A549 (cell line): Measurements from ENCODE around the gene SERPINB8. TPM values are rescaled to one million over a fixed set of nuclear protein-coding genes. Genes with fewer than 3 reads are reported as not detected.
A peak's percentile ranks its signal among the peaks of the same experiment; 100 is the strongest.

Experiments used
- ATAC-seq, 2 experiments: fragments of 200-7000 bp in 1 of 2; fragments of >200 bp in 1 of 2; cut with Nextera tagmentation in 1 of 2; cut with Tn5 transposase in 1 of 2; 3 replicates each; pipeline versions ENCODE4 v1.8.0 to v1.9.1; 2018 to 2020; ENCODE audit warnings: mild to moderate bottlenecking in 1 of 2, moderate library complexity in 1 of 2
- CTCF ChIA-PET: fragments of 300-600 bp; sonication (Branson Sonifier 250); formaldehyde crosslinking; extraction: SDS; loops from one replicate; lab custom pipeline; 2021; ENCODE audit warnings: antibody characterized with exemption, inconsistent platforms; lab: Yijun Ruan, JAX
- POLR2A ChIA-PET: fragments of 350-600 bp; formaldehyde crosslinking; extraction: SDS; loops from one replicate; lab custom pipeline; 2021; ENCODE audit warnings: antibody characterized with exemption, inconsistent platforms; lab: Yijun Ruan, JAX
- DNase-seq, 2 experiments: peaks; one replicate each; pipeline versions ENCODE4 v3.0.0 to v3.0.0-alpha.2; 2011 to 2016; ENCODE audit warnings: low read depth in 1 of 2, low spot score in 1 of 2
- FAIRE-seq: peaks from 2 replicates; lab custom pipeline; 2011; peaks lifted over from hg19 to GRCh38; lab: Jason Lieb, UNC
- H3K27ac ChIP-seq, 2 experiments: fragments of >200 bp; sonication (Bioruptor Twin); formaldehyde crosslinking; 3 replicates each; pipeline ENCODE4 v1.5.1; 2016 to 2017
- H3K4me1 ChIP-seq: fragments of >200 bp; sonication (Bioruptor Twin); formaldehyde crosslinking; 3 replicates; pipeline ENCODE4 v1.6.1; 2016
- H3K4me2 ChIP-seq: fragments of >200 bp; sonication (Bioruptor Twin); formaldehyde crosslinking; 3 replicates; pipeline ENCODE4 v1.6.1; 2016
- H3K4me3 ChIP-seq: fragments of >200 bp; sonication (Bioruptor Twin); formaldehyde crosslinking; 3 replicates; pipeline ENCODE4 v1.5.1; 2016
- H3K9me3 ChIP-seq: fragments of >200 bp; sonication (Bioruptor Twin); formaldehyde crosslinking; 3 replicates; pipeline ENCODE4 v1.6.1; 2016
- BHLHE40 ChIP-seq: IDR thresholded peaks from 2 replicates; pipeline ENCODE4 v1.6.1; 2012; ENCODE audit warnings: low read depth, low read length, inconsistent platforms
- CBX2 ChIP-seq: fragments of 200-600 bp; sonication (generic); IDR thresholded peaks from 2 replicates; pipeline ENCODE4 v1.6.1; 2016; ENCODE audit warnings: low read depth, mild to moderate bottlenecking, borderline replicate concordance
- CBX8 ChIP-seq: fragments of 200-600 bp; sonication (generic); IDR thresholded peaks from 2 replicates; pipeline ENCODE4 v1.6.1; 2016
- CEBPB ChIP-seq, 2 experiments: fragments of >200 bp in 1 of 2; sonication (Bioruptor Twin) in 1 of 2; formaldehyde crosslinking in 1 of 2; IDR thresholded peaks; 2 replicates each; pipeline ENCODE4 v1.6.1; 2012 to 2016
- CHD2 ChIP-seq: fragments of 150-350 bp; IDR thresholded peaks from 2 replicates; pipeline ENCODE4 v1.6.1; 2014; ENCODE audit warnings: low read length; ENCODE audit not compliant: partially characterized antibody
- CTCF ChIP-seq: fragments of >200 bp; sonication (Bioruptor Twin); formaldehyde crosslinking; IDR thresholded peaks from 3 replicates; pipeline ENCODE4 v1.5.1; 2016
- E2F6 ChIP-seq: IDR thresholded peaks from 2 replicates; pipeline ENCODE4 v1.6.1; 2012; ENCODE audit warnings: low read depth, borderline replicate concordance
- EP300 ChIP-seq, 2 experiments: fragments of >200 bp; sonication (Bioruptor Twin); formaldehyde crosslinking; IDR thresholded peaks; 2 replicates in 1 of 2; 3 replicates in 1 of 2; pipeline ENCODE4 v1.6.1; 2016 to 2017
- ESRRA ChIP-seq: fragments of 150-350 bp; IDR thresholded peaks from 2 replicates; pipeline ENCODE4 v1.6.1; 2014; ENCODE audit warnings: mild to moderate bottlenecking, low read length, borderline replicate concordance
- HES2 ChIP-seq: fragments of >200 bp; sonication (Bioruptor Twin); formaldehyde crosslinking; IDR thresholded peaks from 2 replicates; pipeline ENCODE4 v1.6.1; 2016
- HOXA7 ChIP-seq: fragments of 250-450 bp; sonication (Bioruptor Pico); IDR thresholded peaks from 2 replicates; pipeline ENCODE4 v1.5.0; 2020; ENCODE audit warnings: mild to moderate bottlenecking, moderate library complexity
- HOXB13 ChIP-seq: fragments of 250-450 bp; sonication (Bioruptor Pico); IDR thresholded peaks from 2 replicates; pipeline ENCODE4 v1.5.0; 2020; ENCODE audit warnings: low read depth, mild to moderate bottlenecking, moderate library complexity
- JUN ChIP-seq, 2 experiments: fragments of >200 bp; sonication (Bioruptor Twin); formaldehyde crosslinking; IDR thresholded peaks; 2 replicates in 1 of 2; 3 replicates in 1 of 2; pipeline ENCODE4 v1.6.1; 2016 to 2017
- JUNB ChIP-seq: fragments of >200 bp; sonication (Bioruptor Twin); formaldehyde crosslinking; IDR thresholded peaks from 2 replicates; pipeline ENCODE4 v1.6.1; 2016
- KDM1A ChIP-seq: fragments of 200-600 bp; sonication (generic); IDR thresholded peaks from 2 replicates; pipeline ENCODE4 v1.6.1; 2016; ENCODE audit warnings: low read depth, mild to moderate bottlenecking
- MAFK ChIP-seq: fragments of 450-650 bp; IDR thresholded peaks from 2 replicates; pipeline ENCODE4 v1.6.1; 2014; ENCODE audit not compliant: partially characterized antibody
- MAX ChIP-seq: IDR thresholded peaks from 2 replicates; pipeline ENCODE4 v1.6.1; 2012
- MYC ChIP-seq: IDR thresholded peaks from 2 replicates; pipeline ENCODE4 v1.6.1; 2012; ENCODE audit warnings: mild to moderate bottlenecking, inconsistent platforms, low read length, improper control_type of control experiment, borderline replicate concordance
- NFE2L2 ChIP-seq: fragments of 150-350 bp; conservative IDR thresholded peaks from 2 replicates; pipeline ENCODE4 v1.6.1; 2014; ENCODE audit warnings: low read length
- POLR2A ChIP-seq: IDR thresholded peaks from 2 replicates; pipeline ENCODE4 v1.6.1; 2012; ENCODE audit warnings: mild to moderate bottlenecking, low read length
- RAD21 ChIP-seq, 2 experiments: fragments of >200 bp in 1 of 2; sonication (Bioruptor Twin) in 1 of 2; formaldehyde crosslinking in 1 of 2; IDR thresholded peaks in 1 of 2; conservative IDR thresholded peaks in 1 of 2; 2 replicates in 1 of 2; 3 replicates in 1 of 2; pipeline ENCODE4 v1.6.1; 2012 to 2018; ENCODE audit warnings: inconsistent platforms in 1 of 2
- RARB ChIP-seq: fragments of 250-450 bp; sonication (Bioruptor Pico); IDR thresholded peaks from 2 replicates; pipeline ENCODE4 v1.8.0; 2021; ENCODE audit warnings: mild to moderate bottlenecking, moderate library complexity
- SMC3 ChIP-seq: fragments of >200 bp; sonication (Bioruptor Twin); formaldehyde crosslinking; IDR thresholded peaks from 3 replicates; pipeline ENCODE4 v1.6.1; 2018; ENCODE audit warnings: inconsistent platforms
- SREBF2 ChIP-seq: fragments of 450-650 bp; IDR thresholded peaks from 2 replicates; pipeline ENCODE4 v1.6.1; 2014; ENCODE audit warnings: mild to moderate bottlenecking, moderate library complexity
- TFCP2L1 ChIP-seq: fragments of 250-450 bp; sonication (Bioruptor Pico); IDR thresholded peaks from 2 replicates; pipeline ENCODE4 v1.5.0; 2021; ENCODE audit warnings: mild to moderate bottlenecking
- ZFP36 ChIP-seq: fragments of 450-650 bp; IDR thresholded peaks from 2 replicates; pipeline ENCODE4 v1.6.1; 2014; ENCODE audit warnings: borderline replicate concordance; ENCODE audit not compliant: partially characterized antibody
- ZSCAN20 ChIP-seq: fragments of 250-450 bp; sonication (Bioruptor Pico); IDR thresholded peaks from 2 replicates; pipeline ENCODE4 v1.8.0; 2022; ENCODE audit warnings: mild to moderate bottlenecking, moderate library complexity
- WGBS: methylation state at CpG from one replicate; pipeline ENCODE4 v1.1.6; 2017; ENCODE audit errors: missing lambda C conversion rate; 5-methylcytosine and 5-hydroxymethylcytosine counted together
- polyA plus RNA-seq, 4 experiments: library from polyadenylated mRNA; depleted of rRNA in 3 of 4; stranded (reverse); fragments of >200 nt; fragmentation: RNase III in 1 of 4; extraction: RNeasy Plus Mini Kit Qiagen cat#74134 plus additional on column Dnase treatment in 1 of 4; gene quantifications; 2 replicates in 3 of 4; 3 replicates in 1 of 4; pipeline ENCODE4 v1.2.3, GENCODE V29; 2011 to 2017

SERPINB8 gene
- polyA plus RNA-seq, 2 of the 4 experiments (the other 2 are of a cell fraction) = 3.5 to 8.6 TPM

- DNase-seq = no peak
- H3K4me2 ChIP-seq = no peak overlapping the region
- no peaks in the 10 kb centered on the region for H3K9me3 ChIP-seq
- no peak for FAIRE-seq
- no peaks in the 10 kb centered on the region for H3K4me1 ChIP-seq
- WGBS = 76% methylated on average over 3 of the region's 3 CpGs
- TF ChIP-seq CHD2 = no peak
- peak; percentile 11 for TF ChIP-seq MAFK
- ChIA-PET CTCF (interaction anchor here (0.7 to 1.7 kb wide), 2 partner anchors 15 to 25 kb away, joined by 3 to 5 read pairs; no protein-coding TSS in a partner anchor), POLR2A (no interaction called here)
- no peak overlapping the region for H3K27ac ChIP-seq
- H3K4me3 ChIP-seq = no peak overlapping the region
- ATAC-seq = no peak
Observed at GRCh38 chr18:64009305-64009704, 39.4 kb downstream of the SERPINB8 start.

- ATAC-seq = no peak
- no peak overlapping the region for H3K4me3 ChIP-seq
- DNase-seq = no peak
- no peak for TF ChIP-seq CBX8
- TF ChIP-seq CEBPB (IDR thresholded peaks at IDR 0.05) = no peak
- TF ChIP-seq SREBF2 = no peak
- TF ChIP-seq ZFP36 = no peak
- TF ChIP-seq MAX = no peak
- TF ChIP-seq KDM1A = no peak
- TF ChIP-seq HOXB13 (CRISPR knock-in tag) = no peak
- no peak for TF ChIP-seq ESRRA
- ChIA-PET POLR2A (no interaction called here), CTCF (interaction anchor here (0.6 to 2.4 kb wide), 3 partner anchors 14 to 424 kb away, joined by 3 to 6 read pairs (median 5); no protein-coding TSS in a partner anchor)
- no peaks in the 10 kb centered on the region for H3K4me1 ChIP-seq
- no peak overlapping the region for H3K27ac ChIP-seq
- no peaks in the 10 kb centered on the region for H3K9me3 ChIP-seq
- no peak for FAIRE-seq
- no peak overlapping the region for H3K4me2 ChIP-seq
- 48% methylated on average over 2 of the region's 2 CpGs for WGBS
Observed at GRCh38 chr18:64011513-64011912, 41.6 kb downstream of the SERPINB8 start.

GRCh38 chr18:64017870-64018269, 48.0 kb downstream of the SERPINB8 start:
- no peaks in the 10 kb centered on the region for H3K4me1 ChIP-seq

GRCh38 chr18:64019922-64020756, 50.3 kb downstream of the SERPINB8 start:
- H3K4me3 ChIP-seq = no peak overlapping the region
- no peak for ATAC-seq
- CTCF ChIA-PET = interaction anchor here (1.0 kb wide), 2 partner anchors 8 to 18 kb away, joined by 3 read pairs; no protein-coding TSS in a partner anchor
- H3K9me3 ChIP-seq = no peaks in the 10 kb centered on the region
- DNase-seq = no peak
- H3K27ac ChIP-seq = no peak overlapping the region
- 14% methylated on average over 3 of the region's 3 CpGs for WGBS
- POLR2A ChIA-PET = no interaction called here
- no peaks in the 10 kb centered on the region for H3K4me1 ChIP-seq
- H3K4me2 ChIP-seq = no peak overlapping the region
- no peak for FAIRE-seq
- no peak for TF ChIP-seq EP300 (IDR thresholded peaks at IDR 0.05)
- no peak for TF ChIP-seq JUN (IDR thresholded peaks at IDR 0.05)
- TF ChIP-seq MAX = no peak
- TF ChIP-seq MYC = no peak
- no peak for TF ChIP-seq TFCP2L1
- no peak for TF ChIP-seq ZFP36
- TF ChIP-seq HOXA7 = no peak
- TF ChIP-seq ZSCAN20 = no peak
- TF ChIP-seq ESRRA = no peak
- TF ChIP-seq HES2 = no peak
- TF ChIP-seq E2F6 = no peak
- TF ChIP-seq HOXB13 (CRISPR knock-in tag) = no peak
- no peak for TF ChIP-seq POLR2A
- no peak for TF ChIP-seq NFE2L2
- no peak for TF ChIP-seq CBX2
- no peak for TF ChIP-seq RARB (CRISPR knock-in tag)
- no peak for TF ChIP-seq JUNB

More at GRCh38 chr18:64017870-64018269, 48.0 kb downstream of the SERPINB8 start:
- no peak for ATAC-seq
- 3% methylated on average over 1 of the region's 1 CpG for WGBS
- Histone ChIP-seq H3K4me2 (no peak overlapping the region), H3K27ac (no peak overlapping the region), H3K4me3 (no peak overlapping the region), H3K9me3 (no peaks in the 10 kb centered on the region)
- FAIRE-seq = no peak
- DNase-seq = peak; percentile 10 to 20
- ChIA-PET POLR2A (no interaction called here), CTCF (interaction anchor here (0.6 to 1.7 kb wide), 5 partner anchors 9 to 25 kb away, joined by 3 to 5 read pairs (median 4); no protein-coding TSS in a partner anchor)
- TF ChIP-seq HOXB13 (CRISPR knock-in tag) (no peak), SMC3 (peak; percentile 24; the same call in 1 of the 3 replicates), RAD21 (conservative IDR thresholded peaks at IDR 0.05 in 1 of 2, IDR thresholded peaks at IDR 0.05 in 1 of 2) (peak; percentile 51 to 56), CTCF (peak; percentile 56), BHLHE40 (no peak)
